Activated CD4-positive, alpha-beta T cell treated with anti-CD3 and anti-CD28 coated beads, Interleukin-2, amount 50 U/mL, for 16 hours (primary cell): ENCODE data around the gene XYLT1.

Experiments used
- DNase-seq: peaks from one replicate; pipeline ENCODE4 v3.0.0-alpha.2; 2020

Gene XYLT1

DNA sequence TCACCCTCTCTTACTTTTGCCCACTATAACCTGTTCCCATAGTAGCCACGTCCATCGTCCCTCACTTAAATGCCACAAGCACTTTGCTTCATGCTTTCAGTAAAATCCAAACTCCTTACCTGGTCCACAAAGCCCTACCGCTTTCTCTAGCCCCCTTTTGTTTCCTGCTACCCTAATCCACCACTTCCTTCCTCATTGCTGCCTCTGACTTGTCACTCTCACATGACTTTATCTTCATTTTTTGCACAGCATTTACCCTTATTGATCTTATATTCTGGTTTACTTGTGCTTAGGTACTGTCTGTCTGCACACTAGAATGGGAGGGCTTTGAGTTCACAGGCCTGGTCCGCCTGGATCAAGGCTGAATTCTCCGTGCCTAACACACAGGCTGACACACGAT, 340.0 kb downstream of the XYLT1 start:
- no peak for DNase-seq

- DNase-seq = no peak
Measured at GRCh38 chr16:17129971-17130370, 340.8 kb downstream of the XYLT1 start.

DNA sequence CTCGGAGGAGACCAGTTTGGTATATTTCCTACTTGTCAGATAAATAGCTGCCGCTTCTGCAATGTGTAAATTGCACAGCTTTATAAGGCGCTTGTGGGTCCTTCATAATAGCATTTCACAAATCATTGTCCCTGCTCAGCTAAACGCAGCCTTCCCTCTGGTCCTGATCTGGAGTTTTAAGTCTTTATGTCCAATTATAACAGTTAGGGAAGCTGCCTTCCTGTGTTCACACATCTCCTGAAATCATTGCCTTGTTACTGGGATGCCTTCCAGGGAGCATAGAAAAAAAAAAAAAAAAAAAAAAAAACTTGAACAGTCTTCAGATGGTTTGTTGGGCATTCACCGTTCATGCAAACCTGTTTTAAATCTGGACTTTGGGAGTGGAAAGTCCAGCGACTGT, 342.0 kb downstream of the XYLT1 start:
- no peak for DNase-seq

GRCh38 chr16:17126156-17126555, 344.6 kb downstream of the XYLT1 start:
- no peak for DNase-seq

DNA sequence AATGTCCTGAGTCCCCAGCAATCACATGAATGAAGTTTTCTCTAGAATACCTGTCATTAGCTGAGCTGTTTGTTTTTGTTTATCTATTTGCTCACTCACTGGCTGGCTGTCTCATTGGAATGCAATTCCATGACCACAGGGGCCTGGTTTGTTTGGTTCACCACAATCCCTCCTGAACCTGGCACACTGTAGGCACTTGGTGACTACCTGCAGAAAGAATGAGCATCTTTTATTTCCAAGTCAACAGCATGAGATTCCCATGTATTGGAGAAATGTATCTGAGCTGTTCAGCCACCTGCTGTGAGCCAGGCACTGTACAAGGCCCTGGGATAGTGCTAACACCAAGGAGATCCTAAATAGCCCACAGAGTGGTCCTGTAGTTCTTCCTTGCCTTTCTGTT, 345.1 kb downstream of the XYLT1 start:
- DNase-seq = no peak

- DNase-seq = no peak
Measured at GRCh38 chr16:17117906-17118577, 352.7 kb downstream of the XYLT1 start.

GRCh38 chr16:17116595-17117322, 354.0 kb downstream of the XYLT1 start:
- no peak for DNase-seq

GRCh38 chr16:17109413-17109812, 361.3 kb downstream of the XYLT1 start:
- DNase-seq = no peak

- DNase-seq = no peak
Measured at GRCh38 chr16:17108596-17108995, 362.2 kb downstream of the XYLT1 start.

- no peak for DNase-seq
Measured at GRCh38 chr16:17107450-17107849, 363.3 kb downstream of the XYLT1 start.

DNA sequence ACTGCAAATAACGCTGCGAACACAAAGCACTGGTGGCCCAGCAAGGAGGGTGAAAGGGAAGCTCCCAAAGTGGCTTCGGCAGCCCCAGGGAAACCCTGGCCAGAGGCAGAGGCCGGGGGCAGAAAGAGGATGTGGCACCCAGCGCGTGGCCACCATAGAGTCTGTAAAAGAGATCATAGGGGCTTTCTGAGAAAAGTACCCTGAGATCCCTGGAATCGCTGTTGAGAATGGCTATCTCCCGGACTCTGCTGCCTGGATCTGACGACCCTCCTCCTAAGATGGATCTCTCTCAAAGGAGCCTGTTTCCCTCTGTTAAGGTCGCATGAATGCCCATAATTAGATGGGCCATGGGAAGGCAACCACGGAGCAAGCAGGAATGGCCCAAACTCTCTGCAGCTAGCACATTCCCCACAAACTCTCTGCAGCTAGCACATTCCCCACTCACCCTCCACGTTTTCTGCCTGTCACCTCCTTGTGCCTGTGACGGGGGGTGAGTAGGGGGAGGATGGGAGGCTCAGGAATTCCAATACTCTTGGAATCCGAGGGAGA, 364.4 kb downstream of the XYLT1 start:
- DNase-seq = no peak

- DNase-seq = no peak
Measured at GRCh38 chr16:17105239-17105797, 365.4 kb downstream of the XYLT1 start.

DNA sequence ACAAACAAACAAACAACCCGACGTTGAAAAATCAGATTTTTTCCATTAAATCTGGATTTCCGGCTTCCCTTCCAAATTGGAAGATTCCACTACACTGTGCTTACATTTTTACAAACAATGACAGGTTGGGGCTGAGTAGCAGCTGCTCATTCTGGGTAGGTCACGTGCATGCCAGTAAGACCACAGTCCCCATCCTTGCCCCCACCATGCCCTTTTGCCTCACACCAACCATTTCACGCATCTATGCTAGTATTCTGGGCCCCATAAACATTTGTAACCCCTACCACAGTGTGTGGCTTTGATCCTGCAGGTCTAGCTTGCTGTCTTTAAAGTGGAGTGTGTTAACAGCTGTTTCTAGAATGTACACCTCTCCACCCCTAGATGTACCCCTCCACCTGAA, 366.1 kb downstream of the XYLT1 start:
- DNase-seq = no peak

DNA sequence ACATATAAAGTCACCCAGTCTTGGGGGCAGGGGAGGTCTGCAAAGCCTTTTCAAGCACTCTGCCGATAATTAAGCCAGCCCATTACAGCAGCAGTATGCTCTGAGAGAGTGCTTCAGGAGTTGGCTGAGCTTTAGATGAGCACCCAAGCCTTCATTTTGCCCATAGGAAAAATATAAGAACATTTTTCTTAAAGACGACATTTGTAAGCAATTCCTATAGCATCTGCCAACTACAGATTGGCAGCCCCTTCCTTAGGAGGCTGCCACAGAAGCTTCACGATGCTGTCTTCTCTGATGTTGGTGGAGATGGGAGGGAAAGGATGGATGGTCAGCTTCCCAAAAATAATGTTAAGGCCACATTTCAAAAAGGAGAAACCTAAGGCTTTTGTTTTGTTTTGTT, 367.5 kb downstream of the XYLT1 start:
- no peak for DNase-seq

DNA sequence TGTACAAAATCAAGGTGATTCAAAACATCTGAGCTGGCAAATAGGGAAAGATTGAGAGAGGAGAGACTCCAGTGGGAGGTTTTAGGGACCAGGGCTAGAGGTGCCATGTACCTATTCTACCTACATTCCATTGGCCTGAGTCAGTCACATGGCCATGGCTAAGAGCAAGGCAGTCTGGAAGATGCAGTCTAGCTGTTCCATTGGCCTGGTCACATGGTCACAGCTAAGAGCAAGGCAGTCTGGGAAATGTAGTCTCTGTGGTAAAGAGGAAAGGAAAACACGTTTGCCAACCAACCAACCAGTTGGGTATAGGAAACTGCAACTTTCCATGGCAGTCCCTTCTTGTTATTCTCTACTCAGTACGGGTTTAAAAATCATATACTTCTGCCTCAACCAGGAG, 369.1 kb downstream of the XYLT1 start:
- peak; percentile 2 for DNase-seq

GRCh38 chr16:17098685-17099084, 372.1 kb downstream of the XYLT1 start:
- no peak for DNase-seq

GRCh38 chr16:17084130-17084529, 386.6 kb downstream of the XYLT1 start:
- no peak for DNase-seq

GRCh38 chr16:17083628-17084027, 387.1 kb downstream of the XYLT1 start:
- DNase-seq = no peak

GRCh38 chr16:17082095-17082882, 388.5 kb downstream of the XYLT1 start:
- DNase-seq = no peak

GRCh38 chr16:17080105-17080504, 390.7 kb downstream of the XYLT1 start:
- DNase-seq = no peak

- DNase-seq = no peak
Measured at GRCh38 chr16:17078931-17079631, 391.7 kb downstream of the XYLT1 start.

- DNase-seq = no peak
Measured at GRCh38 chr16:17076818-17077498, 393.8 kb downstream of the XYLT1 start.
